ENCODE measurements around the gene CSTB.

DNA sequence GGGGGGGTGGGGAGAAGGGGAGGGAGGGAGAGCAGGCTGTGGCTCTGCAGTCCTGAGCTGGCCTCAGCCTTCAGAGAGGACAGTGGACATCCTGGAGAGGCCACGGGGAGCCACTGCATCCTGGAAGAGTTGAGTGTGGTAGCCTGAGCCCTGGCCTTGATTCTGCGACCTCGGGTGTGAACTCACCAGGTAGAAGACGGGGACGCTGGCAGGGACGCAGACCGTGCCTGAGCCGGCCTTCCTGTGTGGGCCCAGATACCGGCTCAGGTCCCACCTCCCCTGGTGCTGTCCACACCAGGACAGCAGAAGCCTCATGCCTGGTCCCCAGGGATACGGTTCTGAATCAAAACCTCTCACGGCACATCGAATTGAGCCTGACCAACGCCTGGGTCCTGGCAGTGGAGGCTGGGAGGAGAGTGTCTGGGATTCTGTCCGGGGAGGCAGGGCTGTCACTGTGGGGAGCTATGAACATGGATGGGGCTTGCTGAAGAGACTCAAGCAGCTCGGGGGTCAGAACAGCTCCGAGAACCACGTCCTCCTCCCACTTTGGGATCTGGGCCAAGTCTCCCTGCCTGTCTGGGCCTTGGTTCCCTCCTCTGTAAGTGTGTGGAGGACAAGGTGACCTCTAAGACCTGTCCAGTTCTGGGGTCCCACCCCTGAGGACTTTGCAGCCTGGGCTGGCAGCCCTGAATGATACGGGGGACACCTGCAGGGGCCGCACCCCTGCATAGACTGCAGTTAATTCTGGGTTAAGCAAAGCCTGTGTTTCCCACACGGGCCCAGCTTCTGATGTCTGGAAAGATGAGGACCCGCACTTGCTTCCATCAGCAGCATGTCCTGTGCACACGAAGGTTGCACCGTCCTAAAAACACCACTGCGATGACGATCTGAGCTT lies 43.6 kb upstream of the CSTB start:
- TF ChIP-seq, protein P1, sequence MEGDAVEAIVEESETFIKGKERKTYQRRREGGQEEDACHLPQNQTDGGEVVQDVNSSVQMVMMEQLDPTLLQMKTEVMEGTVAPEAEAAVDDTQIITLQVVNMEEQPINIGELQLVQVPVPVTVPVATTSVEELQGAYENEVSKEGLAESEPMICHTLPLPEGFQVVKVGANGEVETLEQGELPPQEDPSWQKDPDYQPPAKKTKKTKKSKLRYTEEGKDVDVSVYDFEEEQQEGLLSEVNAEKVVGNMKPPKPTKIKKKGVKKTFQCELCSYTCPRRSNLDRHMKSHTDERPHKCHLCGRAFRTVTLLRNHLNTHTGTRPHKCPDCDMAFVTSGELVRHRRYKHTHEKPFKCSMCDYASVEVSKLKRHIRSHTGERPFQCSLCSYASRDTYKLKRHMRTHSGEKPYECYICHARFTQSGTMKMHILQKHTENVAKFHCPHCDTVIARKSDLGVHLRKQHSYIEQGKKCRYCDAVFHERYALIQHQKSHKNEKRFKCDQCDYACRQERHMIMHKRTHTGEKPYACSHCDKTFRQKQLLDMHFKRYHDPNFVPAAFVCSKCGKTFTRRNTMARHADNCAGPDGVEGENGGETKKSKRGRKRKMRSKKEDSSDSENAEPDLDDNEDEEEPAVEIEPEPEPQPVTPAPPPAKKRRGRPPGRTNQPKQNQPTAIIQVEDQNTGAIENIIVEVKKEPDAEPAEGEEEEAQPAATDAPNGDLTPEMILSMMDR (IDR thresholded peaks at IDR 0.05; ENCODE audit: low read depth, low read length) = no peak
- TF ChIP-seq, protein P2, sequence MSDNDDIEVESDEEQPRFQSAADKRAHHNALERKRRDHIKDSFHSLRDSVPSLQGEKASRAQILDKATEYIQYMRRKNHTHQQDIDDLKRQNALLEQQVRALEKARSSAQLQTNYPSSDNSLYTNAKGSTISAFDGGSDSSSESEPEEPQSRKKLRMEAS (IDR thresholded peaks at IDR 0.05; ENCODE audit: low read depth, low read length) = no peak
